ENCODE data around the gene SLC39A9.

DNA sequence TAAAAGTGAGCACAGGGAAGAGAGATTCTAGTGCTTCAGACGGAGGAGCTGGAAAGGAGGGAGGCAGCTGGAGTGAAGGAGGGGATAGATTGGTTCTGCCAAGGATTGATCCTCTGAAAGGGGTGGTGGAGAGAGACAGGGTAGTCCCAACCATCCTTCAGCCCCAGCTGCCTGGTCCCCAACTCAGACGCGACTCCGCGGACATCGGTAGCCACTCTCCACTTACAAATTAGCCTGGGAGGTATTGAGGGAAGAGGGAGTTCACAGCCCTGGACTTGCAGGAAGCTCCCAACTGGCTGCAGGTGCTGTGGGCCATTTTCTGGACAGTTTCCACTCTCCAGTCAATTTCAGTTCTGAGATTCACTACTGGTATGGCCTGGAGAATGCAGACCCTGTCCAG, 87.2 kb downstream of the SLC39A9 start:
- TF ChIP-seq, protein P1, sequence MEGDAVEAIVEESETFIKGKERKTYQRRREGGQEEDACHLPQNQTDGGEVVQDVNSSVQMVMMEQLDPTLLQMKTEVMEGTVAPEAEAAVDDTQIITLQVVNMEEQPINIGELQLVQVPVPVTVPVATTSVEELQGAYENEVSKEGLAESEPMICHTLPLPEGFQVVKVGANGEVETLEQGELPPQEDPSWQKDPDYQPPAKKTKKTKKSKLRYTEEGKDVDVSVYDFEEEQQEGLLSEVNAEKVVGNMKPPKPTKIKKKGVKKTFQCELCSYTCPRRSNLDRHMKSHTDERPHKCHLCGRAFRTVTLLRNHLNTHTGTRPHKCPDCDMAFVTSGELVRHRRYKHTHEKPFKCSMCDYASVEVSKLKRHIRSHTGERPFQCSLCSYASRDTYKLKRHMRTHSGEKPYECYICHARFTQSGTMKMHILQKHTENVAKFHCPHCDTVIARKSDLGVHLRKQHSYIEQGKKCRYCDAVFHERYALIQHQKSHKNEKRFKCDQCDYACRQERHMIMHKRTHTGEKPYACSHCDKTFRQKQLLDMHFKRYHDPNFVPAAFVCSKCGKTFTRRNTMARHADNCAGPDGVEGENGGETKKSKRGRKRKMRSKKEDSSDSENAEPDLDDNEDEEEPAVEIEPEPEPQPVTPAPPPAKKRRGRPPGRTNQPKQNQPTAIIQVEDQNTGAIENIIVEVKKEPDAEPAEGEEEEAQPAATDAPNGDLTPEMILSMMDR (conservative IDR thresholded peaks at IDR 0.05; ENCODE audit: low read length), result no peak
- no peak for TF ChIP-seq EZH2phosphoT487 (IDR thresholded peaks at IDR 0.05; ENCODE audit: borderline replicate concordance, low read depth, low read length)

All from OCI-LY7 (cell line).